Measurements from ENCODE around the gene GLYATL1B. TPM values are rescaled to one million over a fixed set of nuclear protein-coding genes. Genes with fewer than 3 reads are reported as not detected.
"Not testable (repeated sequence)": the region's sequence is repeated elsewhere in the genome, so short reads cannot be mapped to it uniquely, and the experiment has no call there.

GLYATL1B gene
- total RNA-seq, 1 donor from 2014 or later = not detected

- H3K27ac Mint-ChIP-seq = peak overlapping the region; percentile 95
- DNase-seq (peak; percentile 95), ATAC-seq (ENCODE audit: low read depth) (peak; percentile 92)
- CTCF ChIA-PET = interaction anchor here (0.6 to 3.6 kb wide), 39 partner anchors 9 to 482 kb away, joined by 3 to 49 read pairs (median 5); partner anchors contain the start of genes DTX4, FAM111A, FAM111B and GLYATL2
- TF ChIP-seq CTCF (IDR thresholded peaks at IDR 0.05) = peak; percentile 76
- peak overlapping the region; percentile 95 for H3K4me3 Mint-ChIP-seq
- H3K36me3 Mint-ChIP-seq (ENCODE audit: low read depth); H3K9me3 Mint-ChIP-seq; H3K27me3 Mint-ChIP-seq: not testable (repeated sequence)
- intact Hi-C loops (cut with micrococcal nuclease) = loop anchor here (1.0 to 10.0 kb wide), 13 partner anchors 18 to 490 kb away; partner anchors contain the start of gene OR5A1
- peaks cover 65% of the 10 kb centered on the region for H3K4me1 Mint-ChIP-seq
- POLR2A ChIA-PET = interaction anchor here (0.8 to 2.6 kb wide), 17 partner anchors 18 to 485 kb away, joined by 3 to 28 read pairs (median 4); partner anchors contain the start of genes FAM111A, FAM111B, MPEG1 and ZFP91
These were observed 27.7 kb upstream of the GLYATL1B start for GRCh38 chr11:59058120-59059033.

- not testable (repeated sequence) for H3K27me3 Mint-ChIP-seq
These were observed 26.0 kb upstream of the GLYATL1B start for GRCh38 chr11:59060096-59060495.

GRCh38 chr11:59062602-59063529, 23.2 kb upstream of the GLYATL1B start:
- ChIA-PET POLR2A (interaction anchor here (0.6 to 1.1 kb wide), 2 partner anchors 25 to 487 kb away, joined by 3 to 16 read pairs; no protein-coding TSS in a partner anchor), CTCF (interaction anchor here (0.9 to 1.5 kb wide), 2 partner anchors 73 to 95 kb away, joined by 3 to 7 read pairs; no protein-coding TSS in a partner anchor)
- Mint-ChIP-seq H3K4me3 (no peak overlapping the region), H3K27ac (no peak overlapping the region), H3K4me1 (peaks cover 28% of the 10 kb centered on the region), H3K27me3 (no peaks in the 10 kb centered on the region), H3K36me3 (ENCODE audit: low read depth) (no peaks in the 10 kb centered on the region), H3K9me3 (no peaks in the 10 kb centered on the region)
- intact Hi-C loops (cut with micrococcal nuclease) = no loop called here
- TF ChIP-seq CTCF (IDR thresholded peaks at IDR 0.05) = no peak
- no peak for DNase-seq
- no peak for ATAC-seq (ENCODE audit: low read depth)

More at GRCh38 chr11:59060096-59060495, 26.0 kb upstream of the GLYATL1B start:
- peaks cover 50% of the 10 kb centered on the region for H3K4me1 Mint-ChIP-seq
- CTCF ChIA-PET = interaction anchor here (1.0 to 3.6 kb wide), 3 partner anchors 13 to 102 kb away, joined by 3 to 38 read pairs (median 5); no protein-coding TSS in a partner anchor
- H3K36me3 Mint-ChIP-seq (ENCODE audit: low read depth); H3K27ac Mint-ChIP-seq; intact Hi-C loops (cut with micrococcal nuclease); H3K4me3 Mint-ChIP-seq; ATAC-seq (ENCODE audit: low read depth); H3K9me3 Mint-ChIP-seq; DNase-seq: not testable (repeated sequence)
- POLR2A ChIA-PET = interaction anchor here (0.6 to 1.4 kb wide), 3 partner anchors 42 to 652 kb away, joined by 4 to 6 read pairs (median 4); partner anchors contain the start of gene FAM111B

GRCh38 chr11:59063996-59064727, 21.9 kb upstream of the GLYATL1B start:
- H3K9me3 Mint-ChIP-seq; H3K4me3 Mint-ChIP-seq; intact Hi-C loops (cut with micrococcal nuclease); ATAC-seq (ENCODE audit: low read depth); H3K27me3 Mint-ChIP-seq; DNase-seq; H3K27ac Mint-ChIP-seq; POLR2A ChIA-PET; H3K36me3 Mint-ChIP-seq (ENCODE audit: low read depth): not testable (repeated sequence)
- peaks cover 15% of the 10 kb centered on the region for H3K4me1 Mint-ChIP-seq
- CTCF ChIA-PET = interaction anchor here (1.5 kb wide), 1 partner anchor 72 kb away, joined by 7 read pairs; no protein-coding TSS in a partner anchor

GRCh38 chr11:59069087-59069486, 17.0 kb upstream of the GLYATL1B start:
- ChIA-PET CTCF (interaction anchor here (0.8 kb wide), 1 partner anchor 59 kb away, joined by 3 read pairs; no protein-coding TSS in a partner anchor), POLR2A (no interaction called here)
- DNase-seq = no peak
- no peak overlapping the region for H3K4me3 Mint-ChIP-seq
- H3K27ac Mint-ChIP-seq = no peak overlapping the region
- H3K27me3 Mint-ChIP-seq = no peaks in the 10 kb centered on the region
- ATAC-seq (ENCODE audit: low read depth) = no peak
- H3K36me3 Mint-ChIP-seq (ENCODE audit: low read depth) = no peaks in the 10 kb centered on the region
- H3K4me1 Mint-ChIP-seq = no peaks in the 10 kb centered on the region
- H3K9me3 Mint-ChIP-seq = peaks cover 15% of the 10 kb centered on the region
- TF ChIP-seq CTCF (IDR thresholded peaks at IDR 0.05) = no peak
- intact Hi-C loops (cut with micrococcal nuclease) = no loop called here

All from activated B cell treated with CpG ODN at 0.5 μM for 24 hours (primary cell).